GM21619 (cell line): Measurements from ENCODE around the gene IRX4.

Experiments used
- ATAC-seq: cut with Tn5 transposase; IDR thresholded peaks from one replicate; pipeline ENCODE4 v1.9.1; 2021; ENCODE audit not compliant: unreplicated experiment

IRX4 gene

GRCh38 chr5:1892685-1893445 is 10.1 kb upstream of the IRX4 start:
- no peak for ATAC-seq

DNA sequence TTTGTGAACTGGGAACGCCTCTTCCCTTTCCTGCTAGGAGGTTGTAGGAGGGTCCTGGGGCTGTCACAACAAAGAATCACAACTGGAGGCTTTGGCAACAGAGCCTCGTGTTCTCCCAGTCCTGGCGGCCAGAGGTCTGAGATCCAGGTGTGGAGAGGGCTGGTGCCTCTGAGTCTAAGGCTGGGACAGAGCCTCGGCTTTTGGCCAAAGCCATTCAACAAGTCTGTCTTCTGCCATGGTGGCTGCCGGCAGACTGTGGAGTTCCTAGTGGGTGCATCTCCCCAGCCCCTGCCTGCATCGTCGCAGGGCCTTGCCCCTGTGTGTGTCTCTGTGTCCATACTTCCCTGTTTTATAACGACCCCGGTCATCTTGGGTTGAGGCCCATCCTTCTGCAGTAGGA is 9.5 kb upstream of the IRX4 start:
- no peak for ATAC-seq

DNA sequence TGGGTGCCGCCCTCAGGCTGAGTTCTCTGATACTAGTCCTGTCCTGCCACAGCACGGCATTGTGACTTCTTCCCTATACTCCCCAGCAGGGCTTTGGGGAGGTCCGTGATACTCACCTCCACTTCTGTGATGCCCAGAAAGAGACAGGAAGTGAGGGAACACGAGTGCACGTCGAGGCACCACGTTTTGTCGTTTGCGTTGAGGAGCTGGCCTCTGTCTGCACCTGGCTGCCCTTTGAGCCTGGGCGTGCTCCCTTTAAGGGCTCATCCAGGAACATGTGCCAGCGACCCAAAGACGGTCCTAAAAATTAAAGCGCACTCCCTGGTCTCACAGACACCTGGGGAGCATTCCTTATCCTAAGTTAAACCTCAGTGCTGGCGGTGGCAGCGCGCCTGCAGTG is 8.7 kb upstream of the IRX4 start:
- ATAC-seq, result no peak

DNA sequence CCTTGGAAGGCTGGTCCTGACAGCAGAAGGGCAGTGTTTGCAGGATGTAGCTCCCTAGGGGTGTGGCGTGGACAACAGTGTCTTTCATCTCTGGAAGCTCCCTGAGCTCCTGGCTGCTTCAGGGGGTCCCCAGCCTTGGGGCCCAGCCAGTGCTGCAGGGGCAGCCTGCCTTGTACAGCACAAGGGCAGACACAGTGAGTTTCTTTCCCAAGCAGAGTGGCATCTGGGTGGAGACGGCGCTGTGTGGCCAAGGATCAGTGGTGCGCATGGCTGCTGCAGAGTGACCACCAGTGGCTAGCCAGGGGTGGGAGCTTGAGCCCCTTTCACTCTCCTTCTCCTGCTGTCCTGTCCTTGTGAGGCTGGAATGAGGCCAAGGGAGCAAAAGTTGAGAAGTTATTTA is 7.6 kb upstream of the IRX4 start:
- ATAC-seq, result no peak

- no peak for ATAC-seq
Observed at GRCh38 chr5:1889321-1890065, 6.8 kb upstream of the IRX4 start.

DNA sequence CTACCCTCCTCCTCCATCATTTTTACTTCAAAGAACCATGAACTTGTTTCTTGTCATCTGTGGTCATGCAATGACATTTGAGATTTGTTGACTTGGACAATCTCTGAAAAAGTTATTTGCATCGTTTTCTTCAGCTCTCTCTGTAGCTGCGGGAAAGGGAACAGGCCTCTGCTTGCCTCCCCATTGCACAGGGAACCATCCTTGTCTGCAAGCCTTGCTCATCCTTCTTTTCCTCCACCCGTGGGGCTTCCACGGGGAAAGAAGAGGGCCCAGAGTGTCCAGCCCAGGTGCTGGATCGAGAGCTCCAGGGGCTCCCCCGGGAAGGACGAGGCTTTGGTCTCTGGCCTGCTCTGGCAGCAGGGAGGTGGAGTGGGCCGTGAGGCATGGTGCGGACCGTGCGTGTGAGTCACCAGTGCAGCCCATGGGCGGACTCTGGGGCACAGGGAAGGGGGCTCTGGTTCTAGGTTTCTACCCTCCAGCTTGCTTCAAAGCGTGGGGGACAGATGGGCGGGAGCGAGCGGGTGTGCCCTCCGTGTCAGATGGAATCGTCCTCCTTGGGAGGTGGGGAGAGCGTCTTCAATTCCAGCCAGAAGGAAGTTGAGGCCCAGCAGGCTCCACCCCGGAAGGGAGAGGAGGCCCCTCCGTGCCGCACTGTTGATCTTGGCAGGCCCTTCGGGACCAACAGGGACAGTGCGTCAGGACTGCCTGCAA is 6.0 kb upstream of the IRX4 start:
- no peak for ATAC-seq

- no peak for ATAC-seq
Observed at GRCh38 chr5:1887588-1888360, 5.0 kb upstream of the IRX4 start.

DNA sequence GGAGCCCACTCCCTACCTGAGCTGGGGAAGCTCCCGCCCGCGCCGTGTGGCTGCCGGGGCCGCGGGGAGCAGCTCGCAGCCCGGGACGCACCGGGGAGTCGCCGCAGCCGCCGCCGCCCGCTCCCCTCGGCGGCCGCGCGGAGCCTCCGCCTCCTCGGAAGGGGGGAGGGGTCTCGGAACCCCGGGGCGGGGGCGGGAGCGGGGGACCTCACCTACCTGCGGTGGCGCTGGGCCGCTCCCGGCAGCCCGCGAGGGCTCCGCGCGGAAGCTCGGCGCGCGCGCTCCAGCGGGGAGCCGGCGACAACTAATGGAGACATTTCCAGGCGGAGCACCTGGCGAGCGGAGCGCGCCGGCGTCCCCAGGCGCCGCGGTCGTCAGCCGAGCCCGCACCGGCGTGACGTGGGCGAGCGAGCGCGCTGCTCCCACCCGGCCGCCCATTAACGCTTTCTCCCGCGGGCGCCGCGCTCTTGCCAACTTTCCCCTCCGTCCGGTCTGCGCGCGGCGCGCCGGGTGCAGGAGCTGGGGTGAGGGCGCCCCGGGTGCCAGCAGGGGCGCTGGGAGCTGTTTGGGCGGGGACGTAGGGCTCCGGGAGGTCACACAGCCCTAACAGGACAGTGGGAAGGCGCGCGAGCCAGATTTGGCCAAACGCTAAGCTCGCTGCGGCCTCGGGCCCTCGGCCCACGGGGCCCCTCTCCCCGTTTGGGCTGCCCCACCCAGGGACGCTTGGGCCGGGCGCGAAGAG is 4.3 kb upstream of the IRX4 start:
- ATAC-seq, result no peak

DNA sequence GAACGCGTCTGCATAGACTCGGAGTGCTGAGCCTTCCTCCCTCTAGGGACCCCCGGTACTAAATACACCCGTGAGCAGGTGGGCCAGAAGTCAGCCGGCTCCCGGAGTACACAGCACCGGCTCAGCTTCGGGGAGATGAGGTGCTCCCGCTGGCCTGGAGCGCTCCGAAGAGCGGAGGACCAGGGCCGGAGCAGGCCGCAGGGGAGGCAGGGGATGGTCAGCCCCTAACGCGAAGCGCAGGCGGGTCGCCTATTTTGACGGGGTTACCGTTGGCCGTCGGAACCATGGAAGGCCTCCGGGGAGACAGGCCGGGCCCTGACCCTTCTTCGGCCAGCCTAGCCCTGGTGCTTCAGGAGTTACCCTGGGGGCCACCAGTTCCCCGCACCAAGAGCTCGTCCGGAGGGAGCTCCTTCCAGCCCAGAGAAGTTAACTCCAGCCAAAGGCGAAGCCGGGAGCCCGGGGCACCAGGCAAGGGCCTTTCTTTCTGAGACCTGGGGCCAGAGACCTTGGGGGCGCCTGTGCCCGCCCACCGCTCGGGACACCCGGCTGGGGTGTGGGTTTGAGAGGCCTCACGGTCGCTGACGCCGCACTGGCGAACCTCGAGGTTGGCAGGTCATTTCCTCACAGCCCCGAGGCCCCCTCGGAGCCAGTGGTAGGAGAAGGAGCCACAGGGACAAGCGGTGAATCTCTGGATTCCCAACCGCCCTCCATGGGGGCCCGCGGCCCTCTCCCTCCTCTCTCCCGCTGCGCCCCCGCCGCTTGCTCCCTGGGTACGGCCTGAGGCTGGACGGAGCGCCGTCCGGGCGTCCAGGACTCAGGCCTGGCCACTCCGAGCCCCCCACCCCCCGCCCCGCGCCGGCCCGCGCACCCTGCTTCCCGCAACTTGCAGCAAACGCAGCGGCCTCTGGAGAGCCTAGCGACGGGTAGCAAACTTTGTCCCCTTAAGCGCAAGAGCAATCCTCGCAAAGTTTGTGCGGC is 3.4 kb upstream of the IRX4 start:
- no peak for ATAC-seq

- ATAC-seq, result no peak
Observed at GRCh38 chr5:1885404-1885755, 2.7 kb upstream of the IRX4 start.

- ATAC-seq, result no peak
Observed at GRCh38 chr5:1884678-1885403, 2.1 kb upstream of the IRX4 start.

DNA sequence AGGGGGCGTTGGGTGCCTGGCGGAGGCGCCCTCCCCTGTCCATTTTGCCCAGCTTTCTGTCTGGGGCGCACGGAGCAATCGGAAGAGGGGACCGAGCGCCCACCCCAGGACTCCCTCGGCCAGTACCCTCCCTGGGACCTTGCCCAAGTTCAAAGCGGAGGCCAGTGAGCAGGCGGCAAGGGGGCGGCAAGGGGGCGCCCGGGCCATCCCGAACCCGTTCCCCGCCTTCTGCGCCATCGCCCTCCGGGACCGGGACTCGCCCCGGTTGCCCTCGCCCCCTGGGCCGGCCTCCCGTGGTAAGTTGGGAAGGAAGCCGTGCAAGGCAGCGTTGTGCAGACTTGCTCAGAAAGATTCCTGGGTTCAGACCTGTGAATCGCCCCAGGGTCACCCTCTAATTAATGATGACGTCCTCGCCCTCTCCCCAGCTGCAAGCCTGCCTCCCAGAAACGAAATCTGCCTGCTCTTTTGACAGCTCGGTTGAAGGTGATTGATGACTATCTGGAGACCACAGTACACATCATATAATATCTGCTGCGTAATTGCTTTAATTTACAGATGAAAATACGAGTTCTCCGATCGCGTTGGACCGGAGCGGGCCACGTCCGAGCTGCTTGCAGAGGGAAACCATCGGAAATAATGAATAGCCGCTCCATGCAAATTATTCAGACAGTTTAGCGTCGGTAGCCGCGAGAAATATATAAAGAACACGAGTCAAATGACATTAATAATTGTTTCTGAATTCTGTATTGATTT is 1.4 kb upstream of the IRX4 start:
- no peak for ATAC-seq

DNA sequence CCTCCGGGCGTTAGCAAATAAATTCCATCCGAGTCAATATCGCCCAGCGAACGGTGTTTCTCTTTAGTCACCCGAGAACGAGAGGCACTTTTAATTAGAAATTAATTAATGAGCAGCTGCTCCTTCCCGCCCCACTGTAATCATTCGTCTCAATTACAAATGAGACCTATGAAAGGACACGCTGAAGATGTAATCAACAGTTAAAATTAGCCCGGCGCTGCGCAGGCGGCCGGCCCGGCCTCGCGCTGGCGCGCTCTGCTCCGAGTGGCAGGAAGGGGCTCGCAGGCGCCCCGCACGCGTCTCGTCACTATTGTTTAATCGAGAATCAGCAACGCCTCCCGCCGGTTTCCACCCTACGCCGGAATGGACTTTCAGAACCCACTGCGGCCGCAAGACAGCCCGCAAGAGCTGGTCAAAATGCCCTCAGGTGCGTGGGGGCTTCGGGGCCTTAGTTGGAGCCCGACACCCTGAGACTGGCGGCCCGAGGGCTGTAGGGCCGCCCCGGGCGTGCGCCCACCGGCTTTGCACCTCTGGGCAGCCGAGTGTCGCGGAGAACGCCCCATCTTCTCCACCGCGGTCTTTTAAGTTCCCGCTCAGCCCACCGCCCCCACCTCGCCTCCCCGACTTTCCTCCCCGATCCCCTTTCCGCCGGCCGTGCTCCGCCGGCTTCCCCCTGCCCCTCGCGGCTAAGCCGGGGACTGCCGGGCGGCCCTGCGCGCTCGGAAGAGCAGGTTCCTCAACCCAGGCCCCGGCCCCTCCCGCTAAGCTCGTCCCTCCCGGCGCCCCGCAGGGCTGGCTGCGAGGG is 597 bp upstream of the IRX4 start:
- ATAC-seq, result no peak

DNA sequence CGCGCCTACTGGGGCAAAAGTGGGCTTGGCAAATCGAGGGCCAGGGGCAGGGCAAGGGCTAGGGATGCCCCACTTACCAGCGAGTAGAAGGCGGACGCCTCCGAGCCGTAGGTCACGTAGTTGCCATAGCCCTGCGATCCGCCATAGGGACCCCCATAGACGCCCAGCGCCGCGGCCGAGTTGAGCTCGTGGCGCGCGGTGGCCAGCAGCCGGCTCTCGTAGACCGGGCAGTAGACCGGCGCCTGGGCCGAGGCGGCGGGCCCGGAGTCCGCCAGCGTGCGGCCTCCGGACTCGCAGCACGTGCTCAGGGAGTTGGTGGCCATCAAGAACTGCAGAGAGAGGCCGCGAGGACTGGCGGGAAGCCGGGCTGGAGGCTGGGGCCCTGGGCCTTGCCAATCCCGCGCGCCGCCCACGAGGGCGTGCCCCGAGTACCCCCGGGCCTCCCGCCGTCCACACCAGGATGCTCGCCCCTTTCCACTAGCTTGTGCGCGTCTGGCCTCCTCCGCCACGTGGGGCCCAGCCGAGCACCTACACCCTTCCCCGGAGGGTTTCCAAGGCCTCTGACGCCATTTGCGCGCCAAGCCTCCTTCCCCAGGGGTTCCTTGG is 891 bp downstream of the IRX4 start:
- ATAC-seq, result no peak

DNA sequence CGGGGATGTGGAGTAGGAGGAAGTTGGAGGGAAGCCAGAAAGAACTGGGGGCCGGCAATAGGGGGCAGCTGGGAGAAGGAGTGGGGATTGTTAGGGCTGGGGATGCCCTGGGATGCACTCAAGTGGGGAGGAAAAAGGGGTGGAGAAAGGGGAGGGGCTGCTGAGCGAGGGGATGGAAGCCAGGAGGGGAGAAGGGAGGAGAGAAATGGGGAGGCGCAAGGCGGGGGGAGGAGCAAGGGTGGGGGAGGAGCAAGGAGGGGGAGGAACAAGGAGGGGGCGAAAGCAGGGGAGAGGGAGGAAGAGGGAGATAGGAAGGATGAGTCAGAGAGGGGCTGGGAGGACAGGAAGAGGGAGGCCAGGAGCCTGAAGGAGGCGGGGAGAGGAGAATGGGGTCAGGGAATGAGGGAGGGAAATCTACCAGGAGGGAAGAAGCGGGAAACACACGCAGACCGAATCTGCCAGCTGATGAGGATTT is 1.6 kb downstream of the IRX4 start:
- ATAC-seq, result no peak

DNA sequence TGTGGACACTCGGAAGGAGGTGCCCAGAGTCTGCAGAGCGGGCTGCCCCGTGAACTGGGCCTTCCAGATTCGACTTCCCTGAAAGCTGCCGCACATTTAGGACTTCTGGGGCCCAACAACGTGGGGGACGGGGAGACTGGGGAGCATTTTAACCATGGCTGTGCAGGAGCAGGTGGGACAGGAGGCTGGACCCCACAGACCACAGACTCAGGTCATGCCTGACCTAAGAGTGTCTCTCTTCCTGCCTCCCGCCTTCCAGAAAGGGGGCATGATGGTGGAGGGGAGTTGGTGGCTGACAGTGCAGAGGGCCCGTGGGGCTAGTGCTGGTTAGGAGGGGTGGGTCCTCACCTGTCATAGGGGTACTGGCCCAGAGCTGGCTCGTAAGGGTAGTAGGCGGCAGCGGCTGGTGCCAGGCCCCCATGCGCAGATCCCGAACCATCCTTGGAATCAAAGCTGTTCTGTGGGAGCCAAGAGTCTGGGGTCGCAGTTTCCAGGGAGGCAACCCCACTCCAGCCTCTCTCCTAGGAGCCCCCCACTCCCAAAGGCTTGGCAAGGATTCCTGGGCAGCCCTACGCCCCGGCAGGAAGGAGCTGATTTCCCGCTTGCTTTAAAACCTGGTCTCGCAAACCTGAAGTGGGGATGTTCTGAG is 2.2 kb downstream of the IRX4 start:
- no peak for ATAC-seq
